ENCODE results near the gene HIPK2. TPM values are rescaled to one million over a fixed set of nuclear protein-coding genes. Genes with fewer than 3 reads are reported as not detected.

HIPK2 gene
- total and polyA plus RNA-seq, 2 experiments from 2014 or later: 18.2 to 22.9 TPM

- Histone ChIP-seq H3K36me3 (replicated peaks; ENCODE audit: insufficient read depth, low read depth) (no peaks in the 10 kb centered on the region), H3K27me3 (no peaks in the 10 kb centered on the region)
- TF ChIP-seq EZH2 (IDR thresholded peaks at IDR 0.05; ENCODE audit: borderline replicate concordance) (no peak), EZH2phosphoT487 (IDR thresholded peaks at IDR 0.05; ENCODE audit: low read depth, severe bottlenecking, unreplicated experiment) (no peak), CTCF (IDR thresholded peaks at IDR 0.05; ENCODE audit: poor library complexity) (no peak)
Observed at GRCh38 chr7:139634087-139634486, 143.7 kb downstream of the HIPK2 start.

GRCh38 chr7:139631520-139632031, 146.2 kb downstream of the HIPK2 start:
- H3K27ac ChIP-seq: no peak overlapping the region
- no peaks in the 10 kb centered on the region for H3K9me2 ChIP-seq (replicated peaks; ENCODE audit: insufficient read depth)
- no peaks in the 10 kb centered on the region for H3K27me3 ChIP-seq
- H3K9me3 ChIP-seq (ENCODE audit: low read depth): no peaks in the 10 kb centered on the region
- TF ChIP-seq CTCF (IDR thresholded peaks at IDR 0.05; ENCODE audit: poor library complexity): no peak
- no peak for TF ChIP-seq EZH2 (IDR thresholded peaks at IDR 0.05; ENCODE audit: borderline replicate concordance)
- H3K4me2 ChIP-seq: no peak overlapping the region
- WGBS (ENCODE audit: low lambda C conversion rate, missing lambda C conversion rate): 98% methylated on average over 5 of the region's 5 CpGs
- peaks cover 9% of the 10 kb centered on the region for H3K79me2 ChIP-seq
- no peak overlapping the region for H2AFZ ChIP-seq
- H3K4me1 ChIP-seq (ENCODE audit: insufficient read depth): no peaks in the 10 kb centered on the region
- peaks cover 2% of the 10 kb centered on the region for H4K20me1 ChIP-seq (ENCODE audit: insufficient read depth, poor library complexity, severe bottlenecking)
- H3K4me3 ChIP-seq: no peak overlapping the region
- no peak for DNase-seq (ENCODE audit: low spot score)
- no peaks in the 10 kb centered on the region for H3K36me3 ChIP-seq (replicated peaks; ENCODE audit: insufficient read depth, low read depth)

More at GRCh38 chr7:139634087-139634486, 143.7 kb downstream of the HIPK2 start:
- H3K4me2 ChIP-seq: no peak overlapping the region
- DNase-seq (ENCODE audit: low spot score): no peak
- no peaks in the 10 kb centered on the region for H3K4me1 ChIP-seq (ENCODE audit: insufficient read depth)
- peaks cover 8% of the 10 kb centered on the region for H4K20me1 ChIP-seq (ENCODE audit: insufficient read depth, poor library complexity, severe bottlenecking)
- 99% methylated on average over 7 of the region's 7 CpGs for WGBS (ENCODE audit: low lambda C conversion rate, missing lambda C conversion rate)
- no peaks in the 10 kb centered on the region for H3K9me3 ChIP-seq (ENCODE audit: low read depth)
- peaks cover 29% of the 10 kb centered on the region for H3K79me2 ChIP-seq
- H2AFZ ChIP-seq: no peak overlapping the region
- no peak overlapping the region for H3K4me3 ChIP-seq
- no peak overlapping the region for H3K27ac ChIP-seq
- H3K9me2 ChIP-seq (replicated peaks; ENCODE audit: insufficient read depth): no peaks in the 10 kb centered on the region

GRCh38 chr7:139630643-139631519, 146.9 kb downstream of the HIPK2 start:
- no peak overlapping the region for H3K4me3 ChIP-seq
- no peaks in the 10 kb centered on the region for H3K27me3 ChIP-seq
- no peak overlapping the region for H2AFZ ChIP-seq
- no peak overlapping the region for H3K4me2 ChIP-seq
- no peaks in the 10 kb centered on the region for H3K36me3 ChIP-seq (replicated peaks; ENCODE audit: insufficient read depth, low read depth)
- peaks cover 4% of the 10 kb centered on the region for H3K79me2 ChIP-seq
- no peak overlapping the region for H3K27ac ChIP-seq
- H4K20me1 ChIP-seq (ENCODE audit: insufficient read depth, poor library complexity, severe bottlenecking): peaks cover 2% of the 10 kb centered on the region
- TF ChIP-seq CTCF (IDR thresholded peaks at IDR 0.05; ENCODE audit: poor library complexity) (no peak), EZH2 (IDR thresholded peaks at IDR 0.05; ENCODE audit: borderline replicate concordance) (no peak), EZH2phosphoT487 (IDR thresholded peaks at IDR 0.05; ENCODE audit: low read depth, severe bottlenecking, unreplicated experiment) (no peak)
- DNase-seq (ENCODE audit: low spot score): no peak
- H3K9me3 ChIP-seq (ENCODE audit: low read depth): no peaks in the 10 kb centered on the region
- H3K9me2 ChIP-seq (replicated peaks; ENCODE audit: insufficient read depth): no peaks in the 10 kb centered on the region
- 93% methylated on average over 19 of the region's 19 CpGs for WGBS (ENCODE audit: low lambda C conversion rate, missing lambda C conversion rate)
- H3K4me1 ChIP-seq (ENCODE audit: insufficient read depth): no peaks in the 10 kb centered on the region

All from hepatocyte (in vitro differentiated cells).